Activated CD8-positive, alpha-beta memory T cell treated with anti-CD3 and anti-CD28 coated beads for 36 hours (primary cell): ENCODE results near the gene NPAT. TPM values are rescaled to one million over a fixed set of nuclear protein-coding genes. Genes with fewer than 3 reads are reported as not detected.

Experiments used
- CTCF ChIA-PET: fragments of 350-600 bp; sonication (Branson Sonifier 250); formaldehyde crosslinking; loops from one replicate; lab custom pipeline; 2021; ENCODE audit warnings: antibody characterized with exemption; lab: Charles Lee
- POLR2A ChIA-PET: fragments of 350-600 bp; sonication (Branson Sonifier 250); formaldehyde crosslinking; loops from one replicate; lab custom pipeline; 2021; ENCODE audit warnings: antibody characterized with exemption; lab: Charles Lee
- total RNA-seq, 2 experiments: library from RNA; stranded (reverse); gene quantifications; one replicate each; pipeline ENCODE4 v1.2.3, GENCODE V29; 2021

The NPAT gene
- total RNA-seq, 2 experiments from 2014 or later, result 36.1 to 36.7 TPM

DNA sequence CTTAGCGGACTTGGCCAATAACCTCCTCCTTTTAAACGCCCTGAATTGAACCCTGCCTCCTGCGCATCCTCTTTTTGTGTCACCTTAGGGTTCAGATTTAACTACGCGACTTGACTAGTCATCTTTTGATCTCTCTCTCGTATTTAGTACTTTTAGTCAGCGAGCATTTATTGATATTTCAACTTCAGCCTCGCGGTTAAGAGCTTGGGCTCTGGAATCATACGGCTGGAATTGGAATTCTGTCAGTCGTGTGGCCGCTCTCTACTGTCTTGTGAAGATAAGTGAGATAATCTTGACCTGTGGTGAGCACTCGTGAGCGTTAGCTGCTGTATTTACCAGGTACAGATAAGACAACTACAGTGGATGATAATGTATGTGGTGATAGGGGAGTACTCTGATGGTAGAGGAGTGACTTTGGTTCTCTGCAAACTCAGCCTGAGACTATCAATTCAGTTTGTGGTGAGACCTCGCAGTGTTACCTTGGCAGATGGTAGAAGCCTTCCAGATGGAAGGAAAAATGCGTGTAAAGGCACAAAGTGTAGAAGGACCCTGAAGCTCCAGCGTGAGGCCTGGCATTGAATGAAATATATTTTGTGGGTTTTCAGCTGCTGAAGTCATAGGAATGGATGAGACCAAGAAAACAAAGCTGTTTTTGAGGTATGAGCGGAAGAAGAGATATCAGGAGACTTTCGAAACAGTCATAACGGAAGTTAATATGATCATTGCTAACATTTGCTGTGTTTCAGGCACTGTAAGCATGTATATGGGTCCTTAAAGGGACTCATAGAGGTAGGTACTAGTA, 1.1 kb upstream of the NPAT start:
- CTCF ChIA-PET, result interaction anchor here (0.5 to 2.1 kb wide), 11 partner anchors 10 to 440 kb away, joined by 3 to 14 read pairs (median 3); no protein-coding TSS in a partner anchor
- POLR2A ChIA-PET, result interaction anchor here (0.6 to 2.7 kb wide), 6 partner anchors 14 to 79 kb away, joined by 3 to 15 read pairs (median 3); no protein-coding TSS in a partner anchor

DNA sequence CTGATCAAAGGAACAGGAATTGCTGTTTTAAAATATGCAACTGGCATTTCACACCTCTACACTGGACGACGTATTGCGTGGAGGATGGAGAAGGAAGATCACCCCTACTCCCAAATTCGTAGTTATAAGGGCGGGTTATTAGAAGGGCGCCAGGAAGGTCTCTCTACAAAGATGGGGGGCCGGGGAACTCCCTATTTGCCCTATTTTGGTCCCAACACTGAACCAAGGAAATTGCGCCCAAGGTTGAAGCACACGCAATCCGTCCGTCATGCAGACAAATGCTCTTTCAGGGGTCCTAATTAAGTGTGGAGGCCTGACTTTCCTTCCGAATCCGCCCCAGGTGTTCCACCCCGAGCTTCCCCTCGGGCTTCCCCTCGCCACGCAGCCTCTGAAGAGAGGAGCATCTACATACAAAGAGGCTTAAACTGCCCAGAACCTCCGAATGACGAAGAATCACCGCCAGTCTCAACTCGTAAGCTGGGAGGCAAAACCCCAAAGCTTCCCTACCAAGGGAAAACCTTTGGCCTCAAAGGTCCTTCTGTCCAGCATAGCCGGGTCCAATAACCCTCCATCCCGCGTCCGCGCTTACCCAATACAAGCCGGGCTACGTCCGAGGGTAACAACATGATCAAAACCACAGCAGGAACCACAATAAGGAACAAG, 396 bp downstream of the NPAT start:
- ChIA-PET CTCF (interaction anchor here (1.0 to 2.1 kb wide), 6 partner anchors 21 to 441 kb away, joined by 3 to 4 read pairs (median 3); no protein-coding TSS in a partner anchor), POLR2A (interaction anchor here (0.6 to 2.7 kb wide), 8 partner anchors 12 to 443 kb away, joined by 3 to 15 read pairs (median 4); partner anchors contain the start of genes CUL5 and DDX10)

DNA sequence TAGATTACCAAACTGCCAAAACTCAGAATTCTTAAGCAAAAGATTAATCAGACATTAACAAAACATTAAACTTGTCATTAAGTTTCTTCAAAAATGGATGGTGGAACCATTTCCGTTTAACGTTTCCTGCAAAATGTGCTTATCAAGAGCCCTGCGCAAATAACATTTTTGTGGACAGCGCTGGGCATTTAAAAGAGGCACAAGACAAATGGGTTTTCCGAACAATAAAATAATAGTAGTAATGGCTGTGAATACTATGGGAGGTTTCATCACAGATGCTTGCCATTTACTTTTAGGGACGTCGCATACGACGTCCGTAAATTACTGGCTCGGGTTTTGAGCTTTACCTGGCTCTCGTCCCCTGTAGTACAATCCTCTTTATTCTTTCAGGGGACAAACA, 1.1 kb downstream of the NPAT start:
- CTCF ChIA-PET, result interaction anchor here (0.6 to 1.0 kb wide), 2 partner anchors 11 to 102 kb away, joined by 3 to 4 read pairs; no protein-coding TSS in a partner anchor
- POLR2A ChIA-PET, result interaction anchor here (0.9 to 2.7 kb wide), 6 partner anchors 15 to 443 kb away, joined by 3 to 15 read pairs (median 4); partner anchors contain the start of genes CUL5 and DDX10

DNA sequence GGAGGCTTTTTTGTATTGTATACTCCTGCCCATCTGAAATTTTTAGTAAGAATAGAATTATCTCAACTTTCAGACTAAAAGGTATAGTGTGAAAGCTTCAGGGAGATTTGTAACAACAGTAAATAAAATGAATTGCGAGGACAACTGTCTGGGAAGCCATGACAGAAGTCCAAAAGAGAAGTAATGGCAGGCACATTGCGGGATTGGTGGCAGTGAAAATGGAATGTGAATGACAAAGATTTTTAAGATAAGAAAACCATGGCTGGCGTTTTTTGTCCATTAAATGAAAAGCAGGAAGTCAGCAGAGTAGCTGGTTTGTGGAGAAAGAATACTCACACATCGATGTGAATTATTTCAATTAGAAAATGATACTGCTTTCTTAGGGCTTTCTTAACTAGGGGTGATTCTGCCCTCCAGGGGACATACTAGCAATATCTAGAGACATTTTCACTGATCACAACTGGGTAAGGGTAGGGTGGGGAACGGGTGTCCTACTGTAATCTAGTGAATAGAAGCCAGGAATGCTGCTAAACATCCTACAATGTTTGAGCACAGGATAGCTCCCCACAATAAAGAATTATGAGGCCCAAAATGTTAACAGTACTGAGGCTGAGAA, 1.6 kb downstream of the NPAT start:
- CTCF ChIA-PET, result interaction anchor here (0.6 to 1.0 kb wide), 3 partner anchors 10 to 101 kb away, joined by 3 to 4 read pairs (median 3); no protein-coding TSS in a partner anchor
- POLR2A ChIA-PET, result interaction anchor here (1.3 kb wide), 1 partner anchor 444 kb away, joined by 3 read pairs; the partner anchor contains the start of gene DDX10

GRCh38 chr11:108218912-108219783, 3.3 kb downstream of the NPAT start:
- POLR2A ChIA-PET, result interaction anchor here (0.6 to 0.7 kb wide), 2 partner anchors 32 to 48 kb away, joined by 3 to 4 read pairs; no protein-coding TSS in a partner anchor
- CTCF ChIA-PET, result interaction anchor here (1.3 kb wide), 2 partner anchors 21 to 22 kb away, joined by 3 read pairs; no protein-coding TSS in a partner anchor

- ChIA-PET CTCF (interaction anchor here (1.3 kb wide), 2 partner anchors 21 to 22 kb away, joined by 3 read pairs; no protein-coding TSS in a partner anchor), POLR2A (interaction anchor here (0.6 kb wide), 1 partner anchor 47 kb away, joined by 4 read pairs; no protein-coding TSS in a partner anchor)
Observed at GRCh38 chr11:108218455-108218854, 4.0 kb downstream of the NPAT start.

DNA sequence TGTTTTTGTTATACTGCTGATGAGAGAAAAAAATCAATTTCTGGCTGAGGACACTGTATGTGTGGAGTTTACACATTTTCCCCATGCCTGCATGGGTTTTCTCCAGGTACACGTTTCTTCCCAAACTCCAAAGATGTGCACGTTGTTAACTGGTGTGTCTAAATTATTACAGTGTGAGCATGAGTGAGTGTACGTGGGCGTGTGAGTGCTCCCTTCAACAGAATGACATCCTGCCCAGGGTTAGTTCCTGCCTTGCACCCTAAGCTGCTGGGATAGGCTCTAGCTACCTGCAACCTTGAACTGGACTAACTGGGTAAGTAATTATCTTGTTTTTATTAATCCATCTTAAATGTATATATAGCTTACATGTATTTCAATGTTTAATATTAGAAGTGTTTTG, 5.5 kb downstream of the NPAT start:
- ChIA-PET POLR2A (interaction anchor here (0.6 kb wide), 1 partner anchor 15 kb away, joined by 3 read pairs; no protein-coding TSS in a partner anchor), CTCF (interaction anchor here (1.0 kb wide), 1 partner anchor 42 kb away, joined by 3 read pairs; no protein-coding TSS in a partner anchor)

DNA sequence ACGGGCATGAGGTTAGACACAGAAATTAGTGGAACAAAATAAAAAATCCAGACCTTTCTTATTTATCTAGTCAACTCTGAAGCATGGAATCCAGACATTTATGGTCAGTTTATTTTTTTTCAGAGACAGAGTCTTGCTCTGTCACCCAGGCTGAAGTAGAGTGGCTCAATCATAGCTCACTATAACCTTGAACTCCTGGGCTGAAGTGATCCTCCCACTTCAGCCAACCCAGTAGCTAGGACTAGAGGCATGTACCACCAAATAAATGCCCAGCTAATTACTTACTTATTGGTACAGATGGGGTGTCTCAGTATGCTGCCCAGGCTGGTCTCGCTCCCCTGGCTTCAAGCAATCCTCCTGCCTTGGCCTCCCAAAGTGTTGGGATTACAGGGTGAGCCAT, 8.7 kb downstream of the NPAT start:
- ChIA-PET POLR2A (no interaction called here), CTCF (no interaction called here)

DNA sequence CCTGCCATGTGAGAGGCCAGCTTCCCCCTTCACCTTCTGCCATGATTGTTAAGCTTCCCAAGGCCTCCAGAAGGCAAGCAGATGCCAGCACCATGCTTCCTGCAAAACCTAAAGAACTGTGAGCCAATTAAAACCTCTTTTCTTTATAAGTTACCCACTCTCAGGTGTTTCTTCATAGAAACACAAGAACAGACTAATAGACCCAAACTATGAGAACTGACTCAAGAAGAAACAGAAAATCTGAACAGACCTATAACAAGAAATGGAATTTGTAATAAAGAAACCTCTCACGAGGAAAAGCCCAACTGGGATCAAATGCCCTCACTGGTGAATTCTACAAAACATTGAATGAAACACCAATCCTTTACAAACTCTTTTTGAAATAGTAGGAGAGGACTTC, 12.0 kb downstream of the NPAT start:
- ChIA-PET CTCF (interaction anchor here (0.7 kb wide), 1 partner anchor 11 kb away, joined by 4 read pairs; no protein-coding TSS in a partner anchor), POLR2A (interaction anchor here (0.6 to 0.7 kb wide), 2 partner anchors 9 to 12 kb away, joined by 3 read pairs; partner anchors contain the start of genes ATM and NPAT)

GRCh38 chr11:108207683-108208060, 14.8 kb downstream of the NPAT start:
- POLR2A ChIA-PET, result no interaction called here
- CTCF ChIA-PET, result no interaction called here

DNA sequence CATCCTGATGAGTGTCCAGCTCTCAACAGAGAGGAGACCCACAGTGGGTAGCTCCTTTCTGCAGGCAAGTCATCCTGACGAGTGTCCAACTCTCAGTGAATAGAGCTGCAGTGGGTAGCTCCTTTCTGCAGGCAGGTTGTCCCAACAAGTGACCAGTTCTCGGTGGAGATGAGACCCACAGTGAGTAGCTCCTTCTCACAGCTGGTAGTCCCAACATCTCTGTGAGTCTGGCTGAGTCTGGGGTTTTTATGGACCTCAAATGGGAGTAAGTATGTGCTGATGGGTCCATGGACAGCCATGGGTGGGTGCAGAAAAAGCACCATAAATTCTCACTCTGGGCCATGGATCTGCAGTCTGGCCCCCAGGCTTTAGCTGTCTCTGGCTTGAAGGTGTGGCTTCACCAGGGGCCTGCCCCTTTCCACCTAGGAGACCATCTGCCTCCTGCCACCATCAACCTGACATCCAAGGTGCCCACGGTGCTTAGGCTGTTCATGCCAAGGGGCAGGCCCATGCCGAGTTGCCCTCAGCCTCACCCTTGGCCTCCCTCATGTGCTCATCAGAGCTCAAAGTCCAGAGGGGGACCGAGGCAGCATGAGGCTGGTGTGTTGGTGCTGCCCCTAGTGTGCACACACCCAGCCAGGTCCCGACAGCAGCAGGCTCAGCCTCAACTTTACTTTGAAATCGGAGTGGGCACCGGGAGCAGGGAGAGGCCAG, 15.3 kb downstream of the NPAT start:
- POLR2A ChIA-PET, result interaction anchor here (1.1 kb wide), 1 partner anchor 15 kb away, joined by 4 read pairs; the partner anchor contains the start of gene NPAT
- CTCF ChIA-PET, result no interaction called here

- ChIA-PET POLR2A (interaction anchor here (1.1 kb wide), 1 partner anchor 16 kb away, joined by 4 read pairs; the partner anchor contains the start of gene NPAT), CTCF (no interaction called here)
Observed at GRCh38 chr11:108206171-108206570, 16.3 kb downstream of the NPAT start.

- CTCF ChIA-PET, result no interaction called here
- POLR2A ChIA-PET, result no interaction called here
Observed at GRCh38 chr11:108204929-108205499, 17.4 kb downstream of the NPAT start.

DNA sequence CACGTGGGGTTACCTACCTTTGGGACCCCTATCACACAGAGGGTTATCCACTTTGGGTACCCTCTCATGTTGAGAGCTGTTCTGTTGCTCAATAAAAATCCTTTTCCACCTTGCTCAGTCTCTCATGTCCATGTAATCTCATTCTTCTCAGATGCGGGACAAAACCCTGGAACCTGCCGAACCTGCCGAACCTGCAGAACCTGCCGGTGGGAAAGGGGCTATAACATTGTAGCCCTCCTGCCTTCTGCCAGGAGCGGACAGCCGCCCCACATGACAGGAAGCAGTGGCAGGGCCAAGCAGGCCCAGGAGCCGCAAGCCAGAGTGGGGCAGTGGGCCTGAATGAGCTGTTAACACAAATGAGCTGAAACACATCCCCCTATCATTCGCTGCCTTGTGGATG, 18.1 kb downstream of the NPAT start:
- POLR2A ChIA-PET, result no interaction called here

DNA sequence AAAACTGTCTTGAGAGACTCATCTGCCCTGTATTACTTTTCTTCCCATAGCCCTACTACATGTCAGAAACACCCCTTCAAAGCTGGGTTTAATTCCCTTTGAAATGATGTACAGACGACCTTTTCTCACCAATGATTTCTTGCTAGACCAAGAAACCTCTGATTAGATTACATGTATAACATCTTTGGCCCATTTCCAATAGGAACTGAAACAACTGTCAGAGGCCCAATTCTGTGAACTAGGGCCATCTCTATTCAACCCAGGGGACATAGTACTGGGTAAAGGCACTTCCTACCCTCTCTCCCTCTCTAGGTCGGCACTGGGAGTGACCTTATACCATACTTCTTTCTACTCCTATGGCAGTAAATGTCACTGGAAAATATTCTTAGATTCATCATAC, 19.4 kb downstream of the NPAT start:
- ChIA-PET CTCF (no interaction called here), POLR2A (no interaction called here)

More for the DNA sequence above, 18.1 kb downstream of the NPAT start:
- CTCF ChIA-PET, result no interaction called here
